Astrocyte of the cerebellum (primary cell): ENCODE data around the gene ZNF726.
"Not testable (repeated sequence)": the region's sequence is repeated elsewhere in the genome, so short reads cannot be mapped to it uniquely, and the experiment has no call there.

Experiments
- DNase-seq: peaks from one replicate; pipeline ENCODE4 v3.0.0-alpha.2; 2011; ENCODE audit warnings: low read depth
- H3K4me3 ChIP-seq: 2 replicates; pipeline ENCODE4 v1.5.1; 2011; ENCODE audit warnings: mild to moderate bottlenecking, low read depth, low read length, moderate library complexity
- in situ Hi-C: cut with HindIII; loops from 2 replicates; pipeline ENCODE4 v1.10.0; 2017; ENCODE audit warnings: low sequenced_read_pairs
- TF ChIP-seq, protein P1 (sequence below): IDR thresholded peaks from 2 replicates; pipeline ENCODE4 v1.5.1; 2012; ENCODE audit warnings: low read length, low read depth, moderate library complexity, mild to moderate bottlenecking; ENCODE audit errors: missing control alignments

Gene ZNF726

DNA sequence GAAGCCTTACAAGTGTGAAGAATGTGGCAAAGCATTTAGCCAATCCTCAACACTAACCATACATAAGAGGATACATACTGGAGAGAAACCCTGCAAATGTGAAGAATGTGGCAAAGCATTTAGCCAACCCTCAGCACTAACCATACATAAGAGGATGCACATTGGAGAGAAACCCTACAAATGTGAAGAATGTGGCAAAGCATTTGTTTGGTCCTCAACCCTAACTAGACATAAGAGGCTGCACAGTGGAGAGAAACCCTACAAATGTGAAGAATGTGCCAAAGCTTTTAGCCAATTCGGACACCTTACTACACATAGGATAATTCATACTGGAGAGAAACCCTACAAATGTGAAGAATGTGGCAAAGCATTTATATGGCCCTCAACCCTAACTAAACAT lies 18.2 kb downstream of the ZNF726 start:
- TF ChIP-seq, protein P1, sequence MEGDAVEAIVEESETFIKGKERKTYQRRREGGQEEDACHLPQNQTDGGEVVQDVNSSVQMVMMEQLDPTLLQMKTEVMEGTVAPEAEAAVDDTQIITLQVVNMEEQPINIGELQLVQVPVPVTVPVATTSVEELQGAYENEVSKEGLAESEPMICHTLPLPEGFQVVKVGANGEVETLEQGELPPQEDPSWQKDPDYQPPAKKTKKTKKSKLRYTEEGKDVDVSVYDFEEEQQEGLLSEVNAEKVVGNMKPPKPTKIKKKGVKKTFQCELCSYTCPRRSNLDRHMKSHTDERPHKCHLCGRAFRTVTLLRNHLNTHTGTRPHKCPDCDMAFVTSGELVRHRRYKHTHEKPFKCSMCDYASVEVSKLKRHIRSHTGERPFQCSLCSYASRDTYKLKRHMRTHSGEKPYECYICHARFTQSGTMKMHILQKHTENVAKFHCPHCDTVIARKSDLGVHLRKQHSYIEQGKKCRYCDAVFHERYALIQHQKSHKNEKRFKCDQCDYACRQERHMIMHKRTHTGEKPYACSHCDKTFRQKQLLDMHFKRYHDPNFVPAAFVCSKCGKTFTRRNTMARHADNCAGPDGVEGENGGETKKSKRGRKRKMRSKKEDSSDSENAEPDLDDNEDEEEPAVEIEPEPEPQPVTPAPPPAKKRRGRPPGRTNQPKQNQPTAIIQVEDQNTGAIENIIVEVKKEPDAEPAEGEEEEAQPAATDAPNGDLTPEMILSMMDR, result no peak
- no peak overlapping the region for H3K4me3 ChIP-seq
- in situ Hi-C loops, result no loop called here
- no peak for DNase-seq

DNA sequence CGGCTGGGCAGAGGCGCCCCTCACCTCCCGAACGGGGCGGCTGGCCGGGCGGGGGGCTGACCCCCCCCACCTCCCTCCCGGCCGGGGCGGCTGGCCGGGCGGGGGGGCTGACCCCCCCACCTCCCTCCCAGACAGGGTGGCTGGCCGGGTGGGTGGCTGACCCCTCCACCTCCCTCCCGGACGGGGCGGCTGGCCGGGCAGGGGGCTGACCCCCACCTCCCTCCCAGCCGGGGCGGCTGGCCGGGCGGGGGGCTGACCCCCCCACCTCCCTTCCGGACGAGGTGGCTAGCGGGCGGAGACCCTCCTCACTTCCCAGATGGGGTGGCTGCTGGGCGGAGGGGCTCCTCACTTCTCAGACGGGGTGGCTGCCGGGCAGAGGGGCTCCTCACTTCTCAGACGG lies 22.3 kb downstream of the ZNF726 start:
- DNase-seq, in situ Hi-C loops, H3K4me3 ChIP-seq: not testable (repeated sequence)

GRCh38 chr19:23943411-23943810 lies 28.7 kb downstream of the ZNF726 start:
- DNase-seq, result no peak
- H3K4me3 ChIP-seq, result no peak overlapping the region
- TF ChIP-seq, protein P1, result no peak
- in situ Hi-C loops, result no loop called here

GRCh38 chr19:23946569-23946968 lies 31.9 kb downstream of the ZNF726 start:
- DNase-seq, result no peak
- no peak overlapping the region for H3K4me3 ChIP-seq
- TF ChIP-seq, protein P1, result no peak
- in situ Hi-C loops, result no loop called here

DNA sequence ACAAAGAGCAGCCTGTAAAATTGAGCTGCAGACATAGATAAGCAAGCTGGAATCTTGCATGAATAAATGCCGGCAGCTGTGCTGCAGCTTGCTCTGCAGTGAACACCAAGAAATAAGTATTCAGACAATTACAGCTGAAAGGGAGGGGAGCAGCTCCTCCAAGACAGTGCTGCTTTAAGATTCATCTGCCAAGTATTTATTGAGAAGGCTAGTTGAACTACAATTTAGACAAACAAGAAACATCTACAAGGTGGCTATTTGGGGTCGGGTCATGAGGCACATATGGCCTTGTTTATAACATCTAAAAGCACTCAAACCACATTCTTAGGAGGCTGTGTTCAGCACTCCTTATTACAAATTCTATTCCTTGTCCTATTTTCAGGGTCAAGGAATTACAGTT lies 34.9 kb downstream of the ZNF726 start:
- TF ChIP-seq, protein P1, result no peak
- no peak overlapping the region for H3K4me3 ChIP-seq
- in situ Hi-C loops, result no loop called here
- no peak for DNase-seq

GRCh38 chr19:23956051-23956450 lies 41.4 kb downstream of the ZNF726 start:
- no peak for DNase-seq
- TF ChIP-seq, protein P1, result no peak
- H3K4me3 ChIP-seq, result no peak overlapping the region
- in situ Hi-C loops, result no loop called here

- TF ChIP-seq, protein P1, result no peak
- no peak overlapping the region for H3K4me3 ChIP-seq
- DNase-seq, result no peak
- in situ Hi-C loops, result no loop called here
These were observed 43.1 kb downstream of the ZNF726 start for GRCh38 chr19:23957660-23958281.

DNA sequence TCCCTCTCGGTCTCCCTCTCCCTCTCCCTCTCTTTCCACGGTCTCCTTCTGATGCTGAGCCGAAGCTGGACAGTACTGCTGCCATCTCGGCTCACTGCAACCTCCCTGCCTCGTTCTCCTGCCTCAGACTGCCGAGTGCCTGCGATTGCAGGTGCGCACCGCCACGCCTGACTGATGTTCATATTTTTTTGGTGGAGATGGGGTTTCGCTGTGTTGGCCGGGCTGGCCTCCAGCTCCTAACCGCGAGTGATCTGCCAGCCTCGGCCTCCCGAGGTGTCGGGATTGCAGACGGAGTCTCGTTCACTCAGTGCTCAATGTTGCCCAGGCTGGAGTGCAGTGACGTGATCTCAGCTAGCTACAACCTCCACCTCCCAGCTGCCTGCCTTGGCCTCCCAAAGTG lies 48.7 kb downstream of the ZNF726 start:
- H3K4me3 ChIP-seq, DNase-seq, in situ Hi-C loops: not testable (repeated sequence)

GRCh38 chr19:23963881-23964280 lies 49.2 kb downstream of the ZNF726 start:
- H3K4me3 ChIP-seq, in situ Hi-C loops, DNase-seq: not testable (repeated sequence)

DNA sequence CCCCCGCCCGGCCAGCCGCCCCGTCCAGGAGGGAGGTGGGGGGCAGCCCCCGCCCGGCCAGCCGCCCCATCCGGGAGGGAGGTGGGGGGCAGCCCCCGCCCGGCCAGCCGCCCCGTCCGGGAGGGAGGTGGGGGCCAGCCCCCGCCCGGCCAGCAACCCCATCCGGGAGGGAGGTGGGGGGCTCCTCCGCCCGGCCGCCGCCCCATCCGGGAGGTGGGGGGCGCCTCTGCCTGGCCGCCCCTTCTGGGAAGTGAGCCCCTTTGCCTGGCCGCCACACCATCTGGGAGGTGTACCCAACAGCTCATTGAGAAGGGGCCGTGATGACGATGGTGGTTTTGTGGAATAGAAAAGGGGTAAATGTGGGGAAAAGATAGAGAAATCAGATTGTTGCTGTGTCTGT lies 49.6 kb downstream of the ZNF726 start:
- H3K4me3 ChIP-seq, in situ Hi-C loops, DNase-seq: not testable (repeated sequence)
